MV-4-11 (cell line): ENCODE results near the gene CTNNBL1.
"Not testable (repeated sequence)": the region's sequence is repeated elsewhere in the genome, so short reads cannot be mapped to it uniquely, and the experiment has no call there.

Experiments
- DNase-seq: peaks from one replicate; lab custom pipeline; 2025; lab: John Stamatoyannopoulos, UW

The CTNNBL1 gene

DNA sequence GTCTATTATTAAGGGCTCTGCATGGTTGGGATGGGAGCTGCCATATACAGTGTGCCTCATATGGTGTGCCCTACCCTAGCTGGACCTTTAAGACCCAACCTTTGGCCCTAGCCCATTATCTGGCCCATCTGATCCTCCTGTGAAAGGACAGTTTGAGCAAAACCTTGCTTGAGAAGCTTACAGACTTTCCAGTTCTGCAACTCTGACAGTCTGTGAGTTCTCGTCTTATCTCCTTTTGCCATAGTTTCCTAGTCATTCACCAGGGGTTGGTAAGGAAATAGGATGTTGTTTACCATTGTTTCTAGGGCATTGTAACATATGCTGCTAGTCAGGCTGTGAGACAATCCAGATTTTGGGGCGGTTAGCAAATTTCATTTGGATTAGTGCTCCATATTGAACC is 17.2 kb downstream of the CTNNBL1 start:
- DNase-seq, result no peak

DNA sequence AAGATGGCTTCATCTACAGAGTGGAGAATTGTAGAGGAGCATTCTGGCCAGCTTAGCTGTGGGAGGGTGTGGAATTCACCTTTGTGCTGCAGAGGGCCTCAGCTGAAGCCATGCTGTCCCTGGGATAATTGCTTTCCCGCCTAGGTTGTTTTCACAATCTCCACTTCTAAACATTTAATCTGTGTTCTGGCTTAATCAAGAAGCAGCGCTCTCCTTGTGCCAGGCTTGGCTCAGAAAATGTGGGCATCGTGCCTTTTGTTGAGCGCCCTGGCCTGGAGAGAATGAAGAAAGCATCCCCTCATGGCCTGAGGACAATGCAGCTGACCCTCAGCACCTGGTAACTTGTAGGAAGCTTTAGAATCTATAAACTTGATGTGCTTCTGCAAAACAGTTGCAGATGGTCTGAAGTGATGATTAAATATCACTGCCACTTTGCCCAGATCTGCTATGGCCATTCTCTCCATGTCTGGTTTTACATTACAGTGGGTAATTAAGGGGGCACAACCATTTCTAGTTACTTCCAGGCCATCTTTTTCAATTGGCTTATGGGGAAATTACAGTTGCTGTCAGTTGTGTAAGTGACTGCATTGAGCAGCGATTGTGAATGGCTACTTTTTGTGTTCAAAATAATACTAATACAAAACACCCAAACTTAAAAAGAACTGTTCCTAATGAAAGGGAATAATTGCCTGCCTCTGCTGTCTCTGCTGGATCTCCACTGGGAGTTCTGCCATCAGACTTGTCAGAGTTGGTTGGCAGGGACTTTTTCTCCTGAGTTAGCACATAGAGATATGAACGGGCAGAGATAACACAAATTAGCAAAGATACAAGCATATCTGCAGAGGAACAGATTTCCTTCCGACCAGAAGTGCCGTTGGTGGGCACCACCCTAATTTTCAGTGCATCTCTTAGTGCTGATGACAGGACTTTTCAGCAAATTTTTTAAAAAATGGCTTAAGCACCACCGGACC is 18.4 kb downstream of the CTNNBL1 start:
- DNase-seq, result no peak

DNA sequence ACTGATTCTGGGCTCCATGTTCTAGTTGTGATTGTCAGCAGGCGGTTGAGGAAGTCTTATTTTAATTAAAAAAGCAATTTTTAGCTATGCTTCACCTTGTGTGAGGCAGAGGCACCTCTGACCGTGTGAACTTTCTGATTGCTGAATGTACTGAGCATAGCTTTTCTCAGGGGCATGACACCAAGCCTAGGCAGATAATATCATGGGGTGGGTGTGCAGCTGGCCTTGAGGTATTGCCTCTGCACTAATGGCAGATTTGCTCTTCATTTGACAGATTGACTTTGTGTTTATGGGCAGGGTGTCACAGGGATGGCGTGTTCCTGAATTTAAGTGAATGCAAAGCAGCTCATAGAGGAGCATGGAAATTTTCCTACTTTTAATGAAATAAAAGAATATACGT is 19.6 kb downstream of the CTNNBL1 start:
- DNase-seq, result no peak

DNA sequence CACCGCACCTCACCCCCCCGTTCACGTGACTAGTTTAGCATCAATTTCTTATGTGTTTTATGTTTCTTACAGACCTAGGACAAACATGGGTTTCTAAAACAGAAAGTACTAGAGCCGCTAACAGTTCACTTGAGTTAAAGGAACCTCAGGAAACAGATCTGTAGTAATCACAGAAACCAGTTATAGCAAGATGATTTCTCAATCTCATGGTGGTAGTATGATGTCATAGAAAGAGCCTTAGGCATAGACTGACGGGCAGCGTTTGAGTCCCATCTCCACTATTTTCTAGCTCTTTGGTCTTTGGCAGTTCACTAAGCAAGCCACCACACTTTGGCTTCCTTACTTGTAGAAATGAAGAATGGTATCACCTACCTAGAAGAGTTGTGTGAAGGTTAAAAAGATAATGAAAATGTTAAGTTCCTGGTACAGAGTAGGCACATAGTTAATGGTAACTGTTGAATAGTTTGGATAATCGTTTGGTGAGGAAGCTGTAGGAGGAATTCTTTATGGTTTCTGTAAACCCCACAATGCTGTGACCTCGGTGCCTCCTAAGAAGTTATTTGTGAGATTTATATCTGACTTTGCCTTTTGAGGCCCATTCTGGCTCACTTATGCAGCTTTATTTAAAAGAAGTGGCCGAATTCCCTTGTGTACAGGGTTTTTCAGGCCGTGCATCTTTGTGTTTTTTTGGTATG is 21.3 kb downstream of the CTNNBL1 start:
- peak; percentile 83 for DNase-seq

DNA sequence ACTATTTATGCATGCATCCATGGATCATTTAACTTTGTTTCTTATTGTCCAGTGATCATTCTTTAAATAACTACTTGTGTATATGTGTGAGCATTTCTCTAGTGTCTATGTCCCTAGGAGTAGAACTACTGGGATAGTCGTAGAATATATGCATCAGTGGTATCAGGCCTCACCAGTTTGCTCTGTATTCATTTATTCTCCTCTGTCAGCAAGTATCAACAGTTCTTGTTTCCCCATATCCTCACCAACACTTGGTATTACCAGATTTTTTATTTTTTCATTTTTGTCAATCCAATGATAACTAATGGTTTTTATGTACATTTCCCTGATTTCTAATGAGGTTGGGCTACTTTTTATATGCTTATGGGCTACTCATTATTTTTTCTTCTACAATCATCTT is 27.9 kb downstream of the CTNNBL1 start:
- no peak for DNase-seq

DNA sequence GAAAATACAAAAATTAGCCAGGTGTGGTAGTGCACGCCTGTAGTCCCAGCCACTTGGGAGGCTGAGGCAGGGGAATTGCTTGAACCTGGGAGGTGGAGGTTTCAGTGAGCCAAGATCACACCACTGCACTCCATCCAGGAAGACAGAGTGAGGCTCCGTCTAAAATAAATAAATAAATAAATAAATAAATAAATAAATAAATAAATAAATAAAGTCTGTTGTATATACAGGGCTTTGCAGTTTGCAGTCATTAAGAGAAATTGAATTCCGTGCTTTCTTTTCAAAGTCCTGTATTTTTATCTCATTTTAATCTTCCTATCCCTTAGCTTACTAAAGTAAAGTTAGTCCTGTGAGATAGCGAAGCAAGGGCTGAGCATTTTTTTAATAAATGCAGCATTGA is 28.5 kb downstream of the CTNNBL1 start:
- not testable (repeated sequence) for DNase-seq

DNA sequence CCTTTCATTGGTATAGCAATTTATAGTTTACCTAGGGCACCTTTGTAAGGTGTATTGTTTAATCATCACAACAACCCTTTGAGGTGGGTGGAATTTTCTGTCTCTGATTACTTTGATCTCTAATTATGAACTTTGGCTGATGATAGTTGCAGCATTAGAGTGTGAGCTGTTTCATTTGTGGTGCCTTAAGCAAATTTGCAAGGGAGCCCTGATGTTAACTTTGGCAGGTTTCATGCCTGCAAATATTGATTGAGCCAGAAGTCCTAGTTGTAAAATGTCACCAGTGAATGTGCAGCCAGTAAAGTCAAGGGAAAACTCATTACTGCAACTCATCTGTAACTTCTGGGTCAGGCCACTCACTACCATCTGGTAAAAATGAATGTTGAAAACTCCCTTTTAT is 29.8 kb downstream of the CTNNBL1 start:
- no peak for DNase-seq

DNA sequence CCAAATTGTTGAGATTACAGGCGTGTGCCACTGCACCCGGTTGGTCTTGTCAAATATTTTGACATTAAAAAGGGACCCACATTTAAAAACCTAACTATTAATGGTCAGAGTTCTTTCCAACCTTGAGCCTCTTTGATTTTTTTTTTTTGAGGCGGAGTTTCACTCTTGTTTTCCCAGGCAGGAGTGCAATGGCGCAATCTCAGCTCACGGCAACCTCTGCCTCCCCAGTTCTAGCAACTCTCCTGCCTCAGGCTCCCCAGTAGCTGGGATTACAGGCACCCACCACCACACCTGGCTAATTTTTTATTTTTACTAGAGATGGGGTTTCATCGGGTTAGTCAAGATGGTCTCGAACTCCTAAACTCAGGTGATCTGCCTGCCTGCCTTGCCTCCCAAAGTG is 31.3 kb downstream of the CTNNBL1 start:
- no peak for DNase-seq

- no peak for DNase-seq
Observed at GRCh38 chr20:37725855-37726254, 32.0 kb downstream of the CTNNBL1 start.

GRCh38 chr20:37726321-37726720 is 32.5 kb downstream of the CTNNBL1 start:
- no peak for DNase-seq

DNA sequence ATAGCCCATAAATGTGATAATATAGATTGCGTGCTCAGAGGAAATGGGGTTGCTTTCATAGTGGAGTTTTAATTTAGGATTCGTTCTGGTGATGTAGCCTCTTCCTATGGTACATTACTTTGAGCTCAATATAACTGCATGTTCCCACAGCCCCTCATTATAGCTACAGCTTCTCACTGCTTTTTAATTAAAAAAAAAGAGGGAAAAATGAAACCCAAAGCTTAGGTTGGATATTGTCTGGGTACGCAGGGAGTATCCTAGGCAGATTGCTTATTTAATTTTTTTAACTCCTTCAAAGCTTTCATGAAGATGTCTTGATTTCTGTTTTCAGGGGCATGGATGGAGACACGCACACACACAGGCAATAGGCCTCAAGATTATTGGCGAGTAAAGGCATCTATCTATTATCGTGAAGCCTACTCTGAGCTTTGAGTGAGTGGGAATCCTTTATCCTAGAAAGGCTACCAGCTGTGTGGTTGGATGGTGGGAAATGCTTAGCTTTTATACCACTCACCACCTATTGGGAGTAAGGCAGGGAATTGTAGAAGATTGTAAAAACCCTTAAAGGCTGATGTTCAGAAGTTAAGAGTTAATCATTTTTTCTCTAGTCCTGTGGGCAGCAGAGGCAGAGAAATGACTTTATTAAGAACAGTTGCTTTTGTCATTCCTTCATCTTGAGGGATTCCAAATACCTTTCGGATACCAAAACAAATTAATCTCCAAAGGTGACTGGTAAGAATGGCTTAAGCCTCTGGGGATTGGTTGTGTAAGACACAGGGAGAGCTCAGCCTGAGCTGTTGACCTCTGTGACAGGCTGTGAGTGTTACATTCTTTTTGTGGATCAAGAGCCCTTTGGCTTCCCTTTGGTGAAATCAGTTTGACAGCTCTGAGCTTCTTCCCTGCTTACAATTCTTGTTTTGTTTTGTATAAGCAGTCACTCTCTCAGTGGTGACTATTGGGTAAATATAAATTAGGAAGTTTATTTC is 33.4 kb downstream of the CTNNBL1 start:
- peak; percentile 31 for DNase-seq

DNA sequence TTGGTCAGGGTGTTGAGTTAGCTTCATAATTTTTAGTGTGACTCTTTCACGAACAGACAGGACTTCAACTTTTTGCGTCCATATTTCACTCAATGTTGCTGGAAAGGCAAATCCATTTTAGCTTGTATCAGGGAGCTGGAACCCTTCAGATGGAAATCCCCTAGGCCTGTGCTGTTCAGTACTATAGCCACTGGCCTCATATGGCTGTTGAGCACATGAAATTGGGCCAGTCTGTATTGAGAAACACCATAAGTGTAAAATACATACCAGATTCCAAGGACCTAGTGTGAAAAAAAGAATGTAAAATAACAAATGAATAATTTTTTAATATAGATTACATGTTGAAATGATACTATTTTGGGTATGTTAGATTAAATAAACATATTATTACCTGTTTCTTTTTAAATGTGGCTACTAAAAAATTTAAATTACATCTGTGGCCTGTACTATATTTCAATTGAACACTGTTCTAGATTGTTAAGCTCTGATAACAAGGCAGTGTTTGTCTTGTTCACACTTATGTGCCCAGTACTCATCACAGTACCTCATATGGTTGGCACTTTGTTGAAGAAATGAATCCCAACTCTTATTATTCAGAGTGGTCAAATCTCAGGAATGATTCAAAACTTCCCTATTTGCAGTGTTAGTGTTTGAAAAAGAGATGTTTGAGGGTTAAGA is 34.3 kb downstream of the CTNNBL1 start:
- DNase-seq, result no peak

GRCh38 chr20:37728635-37728983 is 34.8 kb downstream of the CTNNBL1 start:
- no peak for DNase-seq

DNA sequence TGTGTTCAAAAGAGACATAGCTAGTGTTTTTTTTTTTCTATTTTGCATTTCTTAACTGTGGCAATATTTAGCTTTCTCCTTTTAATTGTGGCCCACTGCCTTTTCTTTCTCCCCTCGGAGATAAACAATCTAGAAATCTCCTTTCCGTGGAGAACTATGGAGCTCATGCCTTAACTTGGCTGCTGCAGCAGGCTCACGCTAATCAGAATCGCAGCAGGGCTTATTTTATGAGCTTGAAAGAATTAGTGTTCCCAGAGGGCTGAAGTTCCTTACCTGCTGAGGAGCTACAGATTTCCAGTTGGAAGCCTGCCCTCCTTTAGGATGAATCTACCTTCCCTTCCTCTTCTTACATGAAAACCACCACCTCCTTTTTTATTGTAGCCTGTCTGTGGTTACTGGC is 35.6 kb downstream of the CTNNBL1 start:
- no peak for DNase-seq

DNA sequence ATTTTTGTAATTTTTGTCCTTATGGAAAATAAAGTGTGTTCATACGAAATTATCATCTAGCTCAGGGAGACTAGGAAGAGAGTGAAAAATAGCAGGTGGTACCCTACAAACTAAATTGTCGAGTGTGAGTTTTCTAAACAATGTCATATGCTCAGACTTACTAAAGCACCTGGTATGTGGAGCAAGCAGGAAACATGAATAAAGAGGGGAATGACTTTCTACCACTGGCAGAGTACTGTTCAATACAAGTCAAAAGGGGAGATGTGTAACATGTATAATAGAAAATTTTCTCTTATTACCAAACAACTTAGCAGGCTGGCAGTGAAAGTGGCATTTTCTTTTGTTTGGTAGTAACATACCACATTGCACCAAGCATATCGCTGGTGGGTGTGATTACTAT is 36.1 kb downstream of the CTNNBL1 start:
- DNase-seq, result no peak

DNA sequence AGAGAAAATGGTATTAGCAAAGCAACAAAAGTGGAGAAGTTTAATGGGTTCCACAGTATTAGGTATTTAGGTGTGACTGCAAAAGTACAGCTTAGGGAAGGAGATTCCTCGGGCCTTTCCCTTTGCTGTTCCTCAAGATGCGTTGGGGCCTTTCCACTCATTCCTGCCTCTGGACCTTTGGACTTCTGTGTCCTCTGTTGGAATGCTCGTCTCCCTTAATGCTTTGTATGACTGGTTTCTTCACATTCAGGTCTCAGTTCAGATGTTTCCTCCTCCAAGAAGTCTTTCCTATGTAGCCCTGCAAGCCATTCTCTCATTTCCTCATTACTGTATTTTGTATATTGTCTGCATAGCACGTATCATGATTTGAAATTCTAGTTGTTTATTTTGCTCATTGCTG is 39.6 kb downstream of the CTNNBL1 start:
- DNase-seq, result peak; percentile 3

GRCh38 chr20:37734228-37734985 is 40.6 kb downstream of the CTNNBL1 start:
- no peak for DNase-seq

- DNase-seq, result no peak
Observed at GRCh38 chr20:37735541-37735940, 41.7 kb downstream of the CTNNBL1 start.

DNA sequence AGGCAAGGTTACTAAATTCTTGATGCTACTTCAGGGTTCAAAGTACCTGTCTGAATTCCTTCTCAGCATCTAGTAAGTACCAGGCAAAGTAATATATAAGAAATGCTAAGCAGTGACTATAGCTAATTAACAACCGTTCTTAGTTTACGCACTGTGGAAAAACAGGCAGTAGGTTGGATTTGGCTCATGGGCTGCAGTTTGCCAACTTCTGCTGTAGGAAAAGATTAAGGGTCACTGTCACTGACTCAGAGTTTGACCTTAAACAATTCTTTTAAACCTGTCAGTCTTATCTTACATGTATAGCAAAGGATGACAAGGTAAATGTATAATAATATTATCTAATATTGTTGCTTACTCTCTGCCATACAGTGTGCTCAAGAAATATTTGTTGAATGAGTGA is 42.3 kb downstream of the CTNNBL1 start:
- no peak for DNase-seq

DNA sequence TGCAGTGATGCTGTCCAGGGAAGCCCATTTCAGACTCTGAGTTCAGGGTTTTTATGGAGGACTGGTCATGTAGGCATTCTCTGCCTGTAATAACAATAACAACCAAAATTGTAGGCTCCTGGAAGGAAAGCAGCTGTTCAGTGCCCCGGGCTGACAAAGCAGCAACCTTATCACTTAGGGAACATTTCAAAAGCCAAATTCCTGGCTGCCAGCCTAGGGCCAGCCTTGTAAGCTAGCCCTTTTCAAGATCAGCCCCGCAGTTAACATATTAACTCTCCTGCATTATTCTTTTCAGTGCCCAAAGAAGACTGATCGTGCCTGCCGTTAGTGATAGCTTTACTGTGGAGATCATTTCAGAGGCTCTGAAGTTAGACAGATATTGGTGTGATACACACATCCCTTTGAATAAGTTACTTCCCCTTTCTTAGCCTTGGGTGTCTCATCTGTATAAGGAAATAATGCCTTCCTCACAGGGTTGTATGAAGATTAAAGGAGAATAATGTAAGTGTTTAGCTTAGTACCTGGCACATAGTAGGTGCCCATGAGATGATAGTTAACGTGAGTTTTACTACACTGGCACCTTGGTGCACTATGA is 44.1 kb downstream of the CTNNBL1 start:
- DNase-seq, result peak; percentile 46
